Brain microvascular endothelial cell (primary cell): ENCODE results near the gene KBTBD6.

Experiments used
- DNase-seq: peaks from one replicate; pipeline ENCODE4 v3.0.0-alpha.2; 2020
- H3K27ac ChIP-seq: fragments of 250-450 bp; sonication (Bioruptor Pico); 2 replicates; pipeline ENCODE4 v1.5.1; 2020; ENCODE audit warnings: mild to moderate bottlenecking, moderate library complexity
- H3K27me3 ChIP-seq: fragments of 250-450 bp; sonication (Bioruptor Pico); replicated peaks from 2 replicates; pipeline ENCODE4 v1.5.1; 2020; ENCODE audit warnings: mild to moderate bottlenecking
- H3K36me3 ChIP-seq: fragments of 250-450 bp; sonication (Bioruptor Pico); replicated peaks from 2 replicates; pipeline ENCODE4 v1.5.1; 2020; ENCODE audit warnings: mild to moderate bottlenecking
- H3K4me3 ChIP-seq: 2 replicates; pipeline ENCODE4 v1.5.1; 2011; ENCODE audit warnings: low read depth, mild to moderate bottlenecking, control low read depth, low read length, moderate library complexity
- in situ Hi-C: cut with HindIII; loops from 2 replicates; pipeline ENCODE4 v1.10.0; 2017; ENCODE audit warnings: low sequenced_read_pairs, low pct_ligation_motif_present
- TF ChIP-seq, protein P1 (sequence below): IDR thresholded peaks from 2 replicates; pipeline ENCODE4 v1.5.1; 2011; ENCODE audit warnings: low read depth, mild to moderate bottlenecking, moderate library complexity, low read length, control low read depth, inconsistent platforms; ENCODE audit errors: missing control alignments

The KBTBD6 gene

DNA sequence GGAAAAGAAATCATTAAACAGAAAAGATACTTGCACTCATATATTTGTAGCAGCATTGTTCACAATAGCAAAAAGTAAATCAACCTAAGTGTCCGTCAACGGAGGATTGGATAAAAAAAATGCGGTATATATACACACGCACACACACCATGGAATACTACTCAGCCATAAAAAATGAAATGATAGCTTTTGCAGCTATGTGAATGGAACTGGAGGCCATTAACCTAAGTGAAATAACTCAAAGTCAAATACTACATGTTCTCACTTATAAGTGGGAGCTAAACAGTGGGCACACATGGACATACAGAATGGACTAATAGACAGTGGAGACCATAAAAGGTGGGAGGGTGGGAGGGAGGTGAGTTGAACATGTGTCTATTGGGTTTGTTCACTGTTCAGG lies 52.9 kb downstream of the KBTBD6 start:
- H3K27me3 ChIP-seq: no peaks in the 10 kb centered on the region
- no peak overlapping the region for H3K27ac ChIP-seq
- H3K36me3 ChIP-seq: peaks cover 38% of the 10 kb centered on the region
- TF ChIP-seq, protein P1, sequence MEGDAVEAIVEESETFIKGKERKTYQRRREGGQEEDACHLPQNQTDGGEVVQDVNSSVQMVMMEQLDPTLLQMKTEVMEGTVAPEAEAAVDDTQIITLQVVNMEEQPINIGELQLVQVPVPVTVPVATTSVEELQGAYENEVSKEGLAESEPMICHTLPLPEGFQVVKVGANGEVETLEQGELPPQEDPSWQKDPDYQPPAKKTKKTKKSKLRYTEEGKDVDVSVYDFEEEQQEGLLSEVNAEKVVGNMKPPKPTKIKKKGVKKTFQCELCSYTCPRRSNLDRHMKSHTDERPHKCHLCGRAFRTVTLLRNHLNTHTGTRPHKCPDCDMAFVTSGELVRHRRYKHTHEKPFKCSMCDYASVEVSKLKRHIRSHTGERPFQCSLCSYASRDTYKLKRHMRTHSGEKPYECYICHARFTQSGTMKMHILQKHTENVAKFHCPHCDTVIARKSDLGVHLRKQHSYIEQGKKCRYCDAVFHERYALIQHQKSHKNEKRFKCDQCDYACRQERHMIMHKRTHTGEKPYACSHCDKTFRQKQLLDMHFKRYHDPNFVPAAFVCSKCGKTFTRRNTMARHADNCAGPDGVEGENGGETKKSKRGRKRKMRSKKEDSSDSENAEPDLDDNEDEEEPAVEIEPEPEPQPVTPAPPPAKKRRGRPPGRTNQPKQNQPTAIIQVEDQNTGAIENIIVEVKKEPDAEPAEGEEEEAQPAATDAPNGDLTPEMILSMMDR: no peak
- H3K4me3 ChIP-seq: no peak overlapping the region
- in situ Hi-C loops: no loop called here
- no peak for DNase-seq
